ENCODE measurements around the gene MXI1.

GRCh38 chr10:110285501-110285900 lies 78.1 kb downstream of the MXI1 start:
- no peak for TF ChIP-seq CTCF (IDR thresholded peaks at IDR 0.05)
- TF ChIP-seq POLR2A (IDR thresholded peaks at IDR 0.05) = no peak
